CD4-positive, alpha-beta T cell treated with Interferon alpha-2 for 1 hour (primary cell): ENCODE measurements around the gene RRP8.

Source experiments
- DNase-seq, 2 donors: peaks; one replicate each; pipeline ENCODE4 v3.0.0-alpha.2; 2020 to 2022

The RRP8 gene

DNA sequence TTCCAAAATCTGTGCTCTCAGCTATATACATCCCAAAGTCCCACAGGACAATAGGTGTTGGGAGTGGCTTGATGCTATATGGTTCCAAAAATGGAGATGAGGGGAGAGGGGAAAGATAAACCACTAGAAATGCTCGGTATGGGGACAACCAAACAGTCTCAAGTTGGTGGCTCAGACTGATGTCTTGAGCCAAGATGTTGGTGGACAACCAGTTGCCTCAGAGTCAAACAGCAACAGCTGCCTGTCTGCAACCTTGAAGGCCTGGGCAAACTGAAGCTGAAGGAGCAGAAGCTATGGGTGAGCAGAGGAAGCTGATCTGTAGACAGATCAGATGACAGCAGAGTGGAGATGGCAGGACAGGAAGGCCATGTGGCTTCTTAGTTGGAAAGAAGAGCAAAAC is 4.0 kb downstream of the RRP8 start:
- no peak for DNase-seq

DNA sequence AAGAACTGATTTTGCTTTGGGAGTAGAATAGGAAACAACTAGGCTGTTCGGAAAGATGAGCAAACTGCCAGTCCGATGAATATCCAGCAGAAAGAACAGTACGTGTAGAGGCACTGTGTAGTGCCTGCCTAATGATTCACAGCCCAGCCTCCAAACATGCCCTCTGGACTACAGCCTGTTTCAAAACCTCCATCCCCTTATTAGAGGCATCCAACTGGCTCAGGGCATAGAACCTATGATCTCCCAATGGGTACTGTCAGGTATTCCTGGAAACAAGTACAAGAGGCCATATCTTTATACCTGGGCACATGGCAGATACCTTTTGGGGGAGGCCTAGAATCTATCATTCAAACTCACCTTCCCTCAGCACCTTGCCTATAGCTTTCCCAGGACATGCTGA is 4.9 kb downstream of the RRP8 start:
- no peak for DNase-seq

DNA sequence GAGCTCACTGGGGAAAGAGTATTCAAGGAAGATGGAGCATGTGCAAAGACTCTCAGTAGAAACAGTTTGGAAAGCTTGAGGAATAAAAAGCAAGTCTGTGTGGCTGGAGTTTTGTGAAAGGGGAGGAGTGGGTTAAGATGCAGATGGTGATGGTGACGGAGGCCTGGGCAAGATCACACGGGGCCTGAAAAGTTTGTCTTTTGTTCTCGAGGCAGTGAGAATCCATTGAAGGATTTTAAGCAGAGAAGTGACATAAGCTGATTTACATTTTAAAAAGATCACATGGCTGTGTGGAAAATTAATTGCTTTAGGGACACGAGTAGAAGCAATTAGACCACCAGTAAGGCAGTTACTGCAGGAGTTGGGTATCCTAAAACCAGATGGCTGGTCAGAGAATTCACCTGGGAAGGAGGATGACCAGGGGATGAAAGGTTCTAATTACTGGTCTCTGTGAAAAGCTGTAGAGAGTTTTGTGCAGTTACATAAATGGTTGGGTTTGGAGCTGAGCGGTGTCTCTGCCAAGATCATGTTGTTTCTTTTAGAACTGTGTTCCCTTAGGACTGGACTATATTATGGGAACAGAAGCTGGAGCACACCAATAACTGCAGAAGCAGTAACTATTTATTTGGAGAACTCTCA is 7.1 kb downstream of the RRP8 start:
- no peak for DNase-seq

DNA sequence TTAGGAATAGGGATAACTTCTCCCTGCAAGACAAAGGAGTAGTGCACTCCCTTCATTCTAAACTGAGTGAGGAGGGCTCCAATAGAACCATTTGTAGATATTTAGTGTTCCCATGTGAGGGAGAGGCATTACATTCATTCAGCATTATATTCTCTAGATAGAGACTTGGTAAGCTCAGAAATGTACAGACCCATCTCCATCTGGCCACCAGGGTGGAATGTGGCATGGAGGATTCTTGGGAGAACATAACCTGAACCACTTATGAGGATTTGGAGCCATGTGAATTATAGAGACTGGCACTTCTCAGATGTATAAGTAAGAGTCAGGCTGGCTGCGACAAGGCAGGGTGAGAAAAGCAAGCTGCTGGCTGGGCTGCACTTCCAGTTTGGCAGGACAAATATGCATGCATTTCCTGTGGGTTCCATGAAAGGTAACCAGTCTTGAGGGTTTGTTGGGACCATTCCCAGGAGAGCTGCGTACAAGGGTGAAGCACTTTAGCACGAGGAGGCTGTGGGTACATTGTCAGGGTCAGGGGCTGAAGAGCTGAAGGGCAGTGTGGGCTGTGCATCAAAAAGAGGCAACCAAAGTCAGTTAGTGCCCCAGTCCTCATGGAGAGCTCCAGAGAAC is 9.2 kb downstream of the RRP8 start:
- DNase-seq, result no peak

DNA sequence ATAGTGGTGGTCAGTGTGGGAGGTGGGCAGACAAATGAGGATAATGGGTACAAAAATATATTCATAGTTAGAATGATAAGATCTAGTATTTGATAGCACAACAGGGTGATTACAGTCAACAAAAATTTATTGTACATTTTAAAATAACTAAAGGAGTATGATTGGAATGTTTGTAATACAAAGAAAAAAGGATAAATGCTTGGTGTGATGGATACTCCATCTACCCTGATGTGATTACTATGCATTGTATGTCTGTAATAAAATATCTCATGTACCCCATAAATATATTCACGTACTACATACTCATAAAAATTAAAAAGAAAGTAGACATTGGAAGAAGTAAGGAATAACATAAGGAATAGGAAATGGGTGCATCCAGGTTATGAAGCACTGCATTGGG is 15.4 kb downstream of the RRP8 start:
- no peak for DNase-seq

DNA sequence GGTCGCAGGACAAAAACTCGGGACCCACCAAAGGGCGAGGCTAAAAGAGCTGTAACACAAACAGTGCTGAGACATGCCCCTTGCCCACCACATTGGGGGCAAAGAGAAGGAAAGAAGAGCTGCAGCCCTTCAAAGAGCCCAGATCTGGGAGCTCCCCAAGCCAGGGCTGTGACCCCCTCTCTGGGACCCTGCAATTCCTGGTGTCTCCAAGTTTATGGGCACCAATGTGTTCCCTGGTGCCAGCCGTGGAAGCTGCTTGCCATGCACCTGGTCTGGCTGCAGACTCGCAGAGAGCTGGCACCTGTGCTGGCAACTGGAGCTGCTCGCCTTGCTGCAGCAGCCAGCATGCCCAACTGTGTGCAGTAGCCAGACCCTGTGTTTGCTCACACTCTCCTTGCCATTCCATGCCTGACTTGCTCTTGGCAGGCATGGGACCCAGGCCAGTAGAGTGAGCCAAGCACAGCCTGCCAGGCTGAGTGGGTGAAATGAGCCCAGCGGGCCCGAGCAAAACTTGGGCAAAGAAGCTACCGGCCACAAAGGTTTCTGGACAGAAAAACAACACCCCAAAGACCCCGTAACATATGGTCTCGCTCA is 16.0 kb downstream of the RRP8 start:
- no peak for DNase-seq

DNA sequence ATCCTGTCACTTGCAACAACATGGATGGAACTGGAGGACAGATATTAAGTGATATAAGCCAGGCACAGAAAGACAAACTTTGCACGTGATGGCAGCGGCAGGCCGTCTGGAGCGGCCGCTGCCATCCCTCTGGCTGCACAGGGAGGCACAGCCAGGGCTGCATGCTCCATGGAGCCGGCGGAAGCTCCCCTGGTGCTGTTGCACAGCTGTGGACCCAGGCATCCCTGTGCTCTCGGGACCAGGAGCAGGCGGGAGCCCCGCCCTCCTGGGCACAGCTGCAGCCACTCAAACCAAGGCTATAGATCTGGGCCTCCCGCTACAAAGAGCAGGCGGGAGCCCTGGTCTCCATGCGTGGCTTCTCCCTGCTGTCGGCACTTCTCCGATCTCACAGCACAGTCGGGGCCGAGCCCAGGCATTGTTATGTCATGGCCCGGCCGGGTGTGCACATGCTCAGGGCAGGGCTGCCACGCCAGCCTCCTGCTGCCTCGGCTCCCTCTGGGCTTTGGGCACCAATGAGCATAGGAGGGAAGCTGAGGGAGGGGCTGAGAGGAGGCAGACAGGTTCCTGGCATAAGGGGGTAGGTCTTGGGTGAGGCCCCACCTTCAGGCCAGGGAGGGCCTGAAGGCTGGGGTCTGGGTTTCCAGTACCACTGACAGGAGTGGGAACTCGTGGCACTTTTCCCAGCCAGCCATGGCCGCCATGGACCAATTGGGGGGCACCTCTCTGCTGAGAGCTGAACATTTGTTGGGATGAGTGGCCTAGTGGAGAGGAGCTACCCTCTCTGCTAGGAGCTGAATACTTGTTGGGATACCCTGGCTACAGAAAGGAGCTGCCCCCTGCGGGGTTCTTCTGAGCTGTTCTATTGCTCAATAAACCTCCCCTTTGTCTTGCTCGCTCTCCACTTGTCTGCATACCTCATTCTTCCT is 16.7 kb downstream of the RRP8 start:
- no peak for DNase-seq

DNA sequence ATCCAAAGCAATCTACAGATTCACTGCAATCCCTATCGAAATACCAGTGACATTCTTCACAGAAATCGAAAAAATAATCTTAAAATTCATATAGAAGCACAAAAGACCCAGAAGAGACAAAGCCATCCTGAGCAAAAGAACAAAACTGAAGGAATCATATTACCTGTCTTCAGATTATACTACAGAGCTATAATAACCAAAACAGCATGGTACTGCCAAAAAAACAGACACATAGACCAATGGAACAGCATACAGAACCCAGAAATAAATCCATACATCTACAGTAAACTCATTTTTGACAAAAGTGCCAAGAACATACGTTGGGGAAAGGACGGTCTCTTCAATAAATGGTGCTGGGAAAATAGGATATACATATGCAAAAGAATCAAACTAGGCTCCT is 18.9 kb downstream of the RRP8 start:
- no peak for DNase-seq

DNA sequence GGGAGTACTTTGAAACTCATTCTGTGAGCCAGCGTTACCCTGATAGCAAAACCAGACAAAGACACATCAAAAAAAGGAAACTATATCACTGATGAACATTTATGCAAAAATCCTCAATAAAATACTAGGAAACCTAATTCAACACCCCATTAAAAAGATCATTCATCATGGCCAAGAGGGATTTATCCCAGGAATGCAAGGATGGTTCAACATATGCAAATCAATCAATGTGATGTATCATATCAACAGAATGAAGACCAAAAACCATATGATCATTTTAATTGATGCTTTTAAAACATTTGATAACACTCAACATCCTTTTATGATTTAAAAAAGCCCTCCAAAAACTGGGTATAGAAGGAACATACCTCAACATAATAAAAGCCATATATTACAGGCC is 19.8 kb downstream of the RRP8 start:
- DNase-seq, result no peak

DNA sequence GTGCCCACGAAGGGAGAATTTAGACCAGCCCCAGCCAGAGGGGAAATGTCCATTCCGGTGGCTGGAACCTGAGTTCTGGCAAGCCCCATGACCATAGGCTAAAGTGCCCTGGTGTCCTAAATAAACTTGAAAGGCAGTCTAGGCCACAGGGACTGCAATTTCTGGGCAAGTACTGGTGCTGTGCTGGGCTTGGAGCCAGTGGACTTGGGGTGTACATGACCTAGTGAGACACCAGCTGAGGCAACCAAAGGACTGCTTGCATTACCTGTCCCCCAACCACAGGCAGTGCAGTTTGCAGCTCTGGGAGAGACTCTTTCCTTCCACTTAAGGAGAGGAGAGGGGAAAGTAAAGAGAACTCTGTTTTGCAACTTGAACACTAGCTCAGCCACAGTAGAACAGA is 23.7 kb downstream of the RRP8 start:
- no peak for DNase-seq

DNA sequence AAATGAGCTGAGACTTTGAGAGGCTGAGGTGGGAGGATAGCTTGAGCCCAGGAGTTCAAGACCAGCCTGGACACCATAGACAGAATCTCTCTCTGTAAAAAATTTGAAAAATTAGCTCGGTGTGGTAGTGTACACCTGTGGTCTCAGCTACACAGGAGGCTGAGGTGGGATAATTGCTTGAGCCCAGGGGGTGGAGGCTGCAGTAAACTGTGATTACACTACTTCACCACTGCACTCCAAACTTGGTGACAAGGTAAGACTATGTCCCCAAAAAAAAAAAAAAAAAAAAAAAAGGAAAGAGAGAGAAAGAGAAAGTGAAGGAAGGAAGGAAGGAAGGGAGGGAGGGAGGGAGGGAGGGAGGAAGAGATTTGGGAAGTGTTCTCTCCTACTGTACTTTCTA is 25.3 kb downstream of the RRP8 start:
- DNase-seq, result no peak

DNA sequence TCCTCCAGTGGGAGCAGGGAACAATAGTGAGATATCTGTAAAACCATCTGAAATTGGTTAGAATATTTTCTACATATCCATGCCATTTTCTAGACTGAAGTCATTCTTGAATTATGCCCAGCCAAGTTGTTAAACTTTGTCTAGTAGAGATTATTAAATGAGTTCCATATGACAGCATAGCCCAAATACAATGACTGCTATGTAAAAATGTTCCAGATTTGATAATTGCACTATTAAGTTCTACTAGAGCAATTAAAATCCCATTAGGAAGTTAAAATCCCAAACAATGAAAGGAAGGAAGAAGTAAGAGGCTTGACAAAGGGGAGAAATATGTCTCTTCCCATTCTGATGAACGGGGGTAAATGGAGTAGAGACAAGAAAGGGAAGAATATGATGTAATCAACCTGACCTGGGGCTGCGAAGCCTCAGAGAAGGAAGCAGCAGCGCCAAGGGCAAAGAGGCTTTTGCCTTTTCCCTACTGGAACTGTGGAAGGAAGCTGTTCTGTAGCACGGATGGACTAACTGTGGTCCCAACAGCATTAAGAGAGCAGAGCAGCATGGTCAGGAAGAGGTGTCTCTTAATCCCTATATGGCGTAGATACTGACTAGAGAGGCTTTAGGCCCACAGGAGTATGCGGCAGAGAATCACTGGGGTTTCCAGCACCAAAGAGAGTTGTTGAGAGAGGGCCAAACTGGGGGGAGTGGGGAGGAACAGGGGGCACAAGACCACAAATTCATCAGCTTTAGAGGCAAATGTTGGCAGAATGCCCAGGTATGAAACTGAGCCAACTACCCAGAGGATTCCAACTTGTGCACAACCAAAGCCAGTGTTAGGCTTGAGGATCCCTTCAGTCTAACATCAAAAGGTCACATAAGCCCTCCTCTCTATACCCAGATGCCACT is 26.7 kb downstream of the RRP8 start:
- DNase-seq, result no peak

DNA sequence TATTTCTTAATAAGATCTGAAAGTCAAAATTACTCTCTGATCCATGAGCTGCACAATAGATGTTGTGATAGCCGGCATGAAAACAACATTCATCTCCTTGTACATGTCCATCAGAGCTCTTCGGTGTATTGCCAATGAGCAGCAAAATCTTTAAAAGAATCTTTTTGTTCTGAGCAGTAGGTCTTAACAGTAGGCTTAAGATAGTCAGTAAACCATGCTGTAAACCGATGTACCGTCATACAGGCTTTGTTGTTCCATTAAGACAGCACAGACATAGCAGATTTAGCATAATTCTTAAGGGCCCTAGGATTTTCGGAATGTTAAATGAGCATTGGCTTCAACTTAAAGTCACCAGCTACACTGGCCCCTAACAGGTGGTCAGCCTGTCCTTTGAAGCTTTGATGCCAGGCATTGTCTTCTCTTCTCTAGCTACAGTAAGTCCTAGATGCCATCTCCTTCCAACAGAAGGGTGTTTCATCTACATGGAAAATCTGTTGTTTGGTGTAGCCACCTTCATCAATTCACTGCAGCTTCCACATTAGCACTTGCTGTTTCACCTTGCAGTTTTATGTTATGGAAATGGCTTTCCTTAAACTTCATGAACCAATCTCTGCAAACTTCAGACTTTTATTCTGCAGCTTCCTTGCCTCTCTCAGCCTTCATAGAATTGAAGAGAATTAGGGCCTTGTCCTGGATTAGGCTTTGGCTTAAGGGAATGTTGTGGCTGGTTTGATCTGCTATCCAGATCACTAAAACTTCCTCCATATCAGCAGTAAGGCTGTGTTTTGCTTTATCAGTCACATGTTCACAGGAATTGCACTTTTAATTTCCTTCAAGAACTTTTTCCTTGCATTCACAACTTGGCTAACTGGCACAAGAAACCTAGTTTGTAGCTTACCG is 28.4 kb downstream of the RRP8 start:
- DNase-seq, result no peak

DNA sequence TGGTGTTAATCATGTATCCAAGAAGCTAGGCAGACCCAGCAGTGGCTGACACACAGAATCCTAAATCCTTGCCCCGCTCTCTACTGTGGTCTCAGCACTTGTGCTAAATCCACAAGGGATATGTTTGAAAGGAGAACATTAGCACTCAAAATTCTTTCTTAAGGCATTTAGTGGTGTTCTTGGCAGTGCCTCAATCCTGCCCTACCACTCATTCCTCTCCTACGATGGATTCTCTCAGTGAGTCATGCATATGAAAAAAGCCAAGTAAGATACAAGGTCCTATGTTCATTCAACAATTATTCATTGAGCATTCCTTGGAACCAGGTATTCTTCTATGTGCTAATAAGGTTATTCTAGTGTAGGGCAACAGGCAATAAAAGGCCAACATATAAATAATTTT is 31.2 kb downstream of the RRP8 start:
- DNase-seq, result no peak

DNA sequence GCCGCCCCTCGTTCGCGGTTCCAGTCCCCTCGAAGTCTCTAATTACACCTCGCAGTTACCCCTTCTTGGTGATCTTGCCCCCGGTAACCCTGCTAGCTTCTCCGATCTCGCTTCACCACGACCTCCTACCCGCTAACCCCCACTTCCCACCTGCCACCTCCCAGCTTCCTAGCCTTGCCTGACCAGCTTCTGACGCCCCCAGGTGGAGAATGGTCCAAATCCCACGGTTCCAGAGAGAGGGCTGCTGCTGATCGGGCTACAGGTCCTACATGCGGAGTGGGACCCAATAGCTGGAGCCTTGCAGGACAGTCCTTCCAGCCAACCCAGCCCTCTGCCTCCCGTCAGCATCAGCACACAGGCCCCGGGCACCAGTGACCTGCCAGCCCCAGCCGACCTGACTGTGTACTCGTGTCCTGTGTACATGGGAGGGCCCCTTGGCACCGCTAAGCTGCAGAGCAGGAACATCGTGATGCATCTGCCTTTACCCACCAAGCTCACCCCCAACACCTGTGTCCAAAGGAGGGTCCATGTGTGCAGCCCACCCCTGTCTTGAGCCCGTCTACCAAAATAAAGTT is 31.9 kb downstream of the RRP8 start:
- DNase-seq, result no peak

DNA sequence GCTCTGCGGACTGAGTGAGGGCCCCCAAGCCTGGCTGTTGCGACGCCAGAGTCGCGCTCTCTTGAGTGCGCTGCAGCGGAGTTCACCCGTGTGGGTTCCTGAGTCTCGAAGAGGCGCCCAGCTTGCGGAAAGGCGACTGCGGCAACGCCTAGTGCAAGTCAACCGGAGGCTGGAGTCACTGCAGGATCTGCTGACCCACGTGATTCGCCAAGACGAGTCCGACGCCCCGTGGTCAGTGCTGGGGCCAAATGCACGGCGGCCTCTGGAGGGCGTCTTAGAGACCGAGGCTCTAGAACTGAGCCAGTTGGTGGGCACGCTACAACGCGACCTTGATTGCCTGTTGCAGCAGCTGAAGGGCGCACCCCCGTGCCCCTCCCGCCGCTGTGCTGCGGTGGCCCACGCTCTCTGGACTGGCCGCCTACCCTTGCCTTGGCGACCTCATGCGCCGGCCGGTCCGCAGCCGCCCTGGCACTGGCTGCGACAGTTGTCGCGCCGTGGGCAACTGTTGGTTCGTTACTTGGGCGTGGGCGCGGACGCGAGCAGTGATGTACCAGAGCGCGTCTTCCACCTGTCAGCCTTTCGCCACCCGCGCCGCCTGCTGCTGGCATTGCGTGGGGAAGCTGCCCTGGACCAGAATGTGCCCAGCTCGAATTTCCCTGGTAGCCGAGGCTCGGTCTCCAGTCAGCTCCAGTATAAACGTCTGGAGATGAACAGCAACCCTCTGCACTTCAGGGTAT is 32.6 kb downstream of the RRP8 start:
- DNase-seq, result no peak

DNA sequence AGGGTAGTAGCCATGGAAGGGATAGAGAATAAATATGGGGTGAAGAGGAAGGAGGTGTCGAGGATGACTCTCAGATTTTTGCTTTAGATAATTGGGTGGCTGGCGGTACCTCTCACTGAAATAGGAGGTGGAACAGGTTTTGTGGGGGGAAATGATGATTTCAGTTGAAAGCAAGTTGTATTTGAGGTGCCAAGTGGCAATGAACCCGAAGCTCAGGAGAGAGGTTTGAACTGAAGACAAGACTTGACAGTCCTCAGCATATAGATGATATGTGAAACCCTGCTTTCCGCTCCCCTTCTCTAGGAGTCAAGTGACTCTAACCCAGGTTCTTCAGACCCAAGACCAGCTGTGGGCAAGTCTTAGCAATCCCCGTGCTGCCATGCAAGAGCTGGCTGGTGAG is 33.7 kb downstream of the RRP8 start:
- no peak for DNase-seq

DNA sequence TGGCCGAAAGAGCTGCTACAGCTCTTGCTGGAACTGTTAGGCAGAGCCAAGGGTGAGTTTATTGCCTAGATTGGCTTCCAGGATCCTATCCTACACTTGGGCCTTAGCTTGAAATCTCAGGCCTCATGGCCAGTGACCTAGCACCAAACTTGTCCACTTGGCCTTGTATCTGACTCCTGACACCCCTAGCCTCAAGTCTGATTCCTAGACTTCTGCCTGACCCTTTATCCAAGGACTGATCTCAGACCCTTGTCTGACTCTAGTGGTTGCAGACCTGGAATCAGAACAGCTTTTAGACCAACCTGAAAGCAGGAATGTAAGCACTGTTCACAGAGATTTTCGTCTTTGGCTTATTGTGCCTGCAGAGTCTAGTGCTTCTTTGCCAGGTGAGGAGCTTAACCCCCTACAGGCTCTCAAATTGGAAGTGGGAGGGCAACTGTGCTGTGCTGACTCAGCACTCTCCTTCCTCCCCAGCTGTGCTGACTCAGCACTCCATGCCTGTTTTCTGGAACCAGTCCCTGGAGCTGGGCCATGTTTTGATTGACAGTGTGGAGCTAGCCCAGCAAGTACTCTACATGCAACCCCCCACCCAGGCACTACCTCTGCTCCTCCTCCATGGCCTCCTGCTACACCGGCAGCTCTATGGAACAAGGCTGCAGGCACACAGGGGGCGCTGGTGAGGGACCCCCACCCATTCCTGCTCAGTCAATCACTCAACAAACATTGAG is 35.1 kb downstream of the RRP8 start:
- DNase-seq, result no peak

DNA sequence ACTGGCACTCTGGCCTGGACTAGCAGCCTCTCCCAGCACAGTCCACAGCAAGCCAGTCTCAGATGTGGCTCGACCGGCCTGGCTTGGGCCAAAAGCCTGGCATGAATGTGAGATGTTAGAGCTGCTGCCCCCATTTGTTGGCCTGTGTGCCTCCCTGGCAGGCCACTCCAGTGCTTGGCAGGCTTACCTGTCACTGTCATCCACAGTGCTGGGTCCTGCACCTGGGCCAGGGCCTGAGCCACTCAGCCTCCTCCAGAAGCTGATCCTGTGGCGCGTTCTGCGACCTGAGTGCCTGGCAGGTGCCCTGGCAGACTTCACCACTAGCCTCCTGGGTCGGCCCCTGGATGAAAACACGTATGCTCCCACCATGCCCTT is 36.1 kb downstream of the RRP8 start:
- DNase-seq, result no peak
